Mesenchymal stem cell (in vitro differentiated cells and primary cell): ENCODE data around the gene TEX30.
A peak's percentile ranks its signal among the peaks of the same experiment; 100 is the strongest.

ENCODE experiments used
- DNase-seq: peaks from one replicate; pipeline ENCODE4 v3.0.0-alpha.2; 2013
- H2AFZ ChIP-seq: one replicate; pipeline ENCODE4 v1.6.1; 2013; ENCODE audit warnings: low read depth, mild to moderate bottlenecking, control low read depth, inconsistent platforms, low read length, moderate library complexity
- H2AK5ac ChIP-seq: 2 replicates; pipeline ENCODE4 v1.6.1; 2013; ENCODE audit warnings: low read length, moderate library complexity, mild to moderate bottlenecking, inconsistent platforms; ENCODE audit not compliant: severe bottlenecking
- H2BK120ac ChIP-seq: one replicate; pipeline ENCODE4 v1.6.1; 2013; ENCODE audit warnings: low read depth, mild to moderate bottlenecking, inconsistent platforms, low read length, moderate library complexity
- H2BK12ac ChIP-seq, 2 experiments: one replicate each; pipeline ENCODE4 v1.6.1; 2013; ENCODE audit warnings: inconsistent platforms in 2 of 2, low read length in 2 of 2, mild to moderate bottlenecking in 2 of 2, moderate library complexity in 2 of 2, control low read depth in 1 of 2
- H2BK15ac ChIP-seq: one replicate; pipeline ENCODE4 v1.6.1; 2013; ENCODE audit warnings: mild to moderate bottlenecking, low read depth, inconsistent platforms; ENCODE audit not compliant: poor library complexity, severe bottlenecking
- H2BK5ac ChIP-seq: 2 replicates; pipeline ENCODE4 v1.6.1; 2013; ENCODE audit warnings: low read depth, mild to moderate bottlenecking, low read length, control low read depth, inconsistent platforms; ENCODE audit not compliant: poor library complexity, severe bottlenecking
- H3K14ac ChIP-seq, 2 experiments: one replicate each; pipeline ENCODE4 v1.6.1; 2013; ENCODE audit warnings: inconsistent platforms in 2 of 2, low read length in 2 of 2, control low read depth in 1 of 2, mild to moderate bottlenecking in 1 of 2, moderate library complexity in 1 of 2
- H3K18ac ChIP-seq, 2 experiments: one replicate each; pipeline ENCODE4 v1.6.1; 2013; ENCODE audit warnings: inconsistent platforms in 2 of 2, low read length in 2 of 2, control low read depth in 1 of 2, low read depth in 1 of 2, mild to moderate bottlenecking in 1 of 2
- H3K23ac ChIP-seq, 2 experiments: one replicate each; pipeline ENCODE4 v1.6.1; 2013; ENCODE audit warnings: inconsistent platforms in 2 of 2, low read length in 2 of 2, mild to moderate bottlenecking in 2 of 2, moderate library complexity in 2 of 2, control low read depth in 1 of 2
- H3K27ac ChIP-seq: 2 replicates; pipeline ENCODE4 v1.5.1; 2013; ENCODE audit warnings: mild to moderate bottlenecking, moderate library complexity, low read length, control low read depth, inconsistent platforms; ENCODE audit not compliant: poor library complexity, severe bottlenecking
- H3K27me3 ChIP-seq, 2 experiments: 2 replicates each; pipeline versions ENCODE4 v1.6.1 to v1.7.0; 2013; ENCODE audit warnings: low read length in 2 of 2, mild to moderate bottlenecking in 2 of 2, moderate library complexity in 2 of 2, control low read depth in 1 of 2, inconsistent platforms in 1 of 2; ENCODE audit not compliant: control insufficient read depth in 1 of 2, insufficient read depth in 1 of 2
- H3K36me3 ChIP-seq, 2 experiments: 2 replicates each; pipeline versions ENCODE4 v1.6.1 to v1.7.0; 2013; ENCODE audit warnings: low read length in 2 of 2, control low read depth in 1 of 2, inconsistent platforms in 1 of 2, low read depth in 1 of 2, mild to moderate bottlenecking in 1 of 2; ENCODE audit not compliant: insufficient read depth in 2 of 2, control insufficient read depth in 1 of 2
- H3K4ac ChIP-seq, 2 experiments: one replicate each; pipeline ENCODE4 v1.6.1; 2013; ENCODE audit warnings: inconsistent platforms in 2 of 2, low read length in 2 of 2, mild to moderate bottlenecking in 2 of 2, moderate library complexity in 2 of 2, control low read depth in 1 of 2, low read depth in 1 of 2
- H3K4me1 ChIP-seq: 2 replicates; pipeline ENCODE4 v1.6.1; 2013; ENCODE audit warnings: low read depth, low read length, control low read depth; ENCODE audit not compliant: control insufficient read depth, insufficient read depth
- H3K4me2 ChIP-seq: 2 replicates; pipeline ENCODE4 v1.6.1; 2013; ENCODE audit warnings: low read length, mild to moderate bottlenecking, inconsistent platforms; ENCODE audit not compliant: poor library complexity, severe bottlenecking
- H3K4me3 ChIP-seq, 2 experiments: 2 replicates each; pipeline versions ENCODE4 v1.5.1 to v1.7.0; 2013; ENCODE audit warnings: low read length in 2 of 2, mild to moderate bottlenecking in 2 of 2, control low read depth in 1 of 2, low read depth in 1 of 2; ENCODE audit not compliant: insufficient read depth in 1 of 2
- H3K79me1 ChIP-seq: replicated peaks from 2 replicates; pipeline ENCODE4 v1.6.1; 2013; ENCODE audit warnings: mild to moderate bottlenecking, control low read depth, low read length, inconsistent platforms; ENCODE audit not compliant: poor library complexity, severe bottlenecking
- H3K9ac ChIP-seq: 2 replicates; pipeline ENCODE4 v1.7.0; 2013; ENCODE audit warnings: mild to moderate bottlenecking, low read length, moderate library complexity
- H3K9me3 ChIP-seq: 2 replicates; pipeline ENCODE4 v1.7.0; 2013; ENCODE audit warnings: mild to moderate bottlenecking, low read length; ENCODE audit not compliant: control insufficient read depth
- H4K8ac ChIP-seq: one replicate; pipeline ENCODE4 v1.6.1; 2013; ENCODE audit warnings: inconsistent platforms, mild to moderate bottlenecking, low read length, moderate library complexity
- H4K91ac ChIP-seq: one replicate; pipeline ENCODE4 v1.6.1; 2013; ENCODE audit warnings: mild to moderate bottlenecking, low read length, inconsistent platforms
- WGBS: methylation state at CpG from one replicate; pipeline ENCODE4 v1.1.7; 2013; ENCODE audit warnings: mixed read lengths; 5-methylcytosine and 5-hydroxymethylcytosine counted together

TEX30 gene

GRCh38 chr13:102798581-102799425 lies 25.2 kb upstream of the TEX30 start, which contains the start of the genes BIVM and POGLUT2:
Gene BIVM (plus strand): TSS chr13:102799119. CDS start chr13:102807268, 8,149 bp downstream.
Gene POGLUT2 (minus strand): TSS chr13:102798976. CDS start chr13:102798670, 306 bp downstream.
- Histone ChIP-seq H2BK120ac (peak within 1 kb of the TSS; percentile 64), H3K4me2 (peak within 1 kb of the TSS; percentile 83), H3K79me1 (peaks cover 5% of the 10 kb centered on the region), H3K9ac (peak within 1 kb of the TSS; percentile 90), H4K91ac (peak within 1 kb of the TSS; percentile 94), H3K18ac (peak within 1 kb of the TSS; percentile 86 to 94), H2BK12ac (peak within 1 kb of the TSS; percentile 56 to 77), H2AFZ (peak within 1 kb of the TSS; percentile 93), H2AK5ac (peak within 1 kb of the TSS; percentile 44), H3K9me3 (no peaks in the 10 kb centered on the region), H4K8ac (peak within 1 kb of the TSS; percentile 93), H3K23ac (peak within 1 kb of the TSS in 1 of 2 experiments; percentile 41), H3K27me3 (no peaks in the 10 kb centered on the region), H3K4ac (peak within 1 kb of the TSS; percentile 60 to 99), H3K36me3 (peaks cover 7 to 9% of the 10 kb centered on the region in 2 experiments), H3K27ac (peak within 1 kb of the TSS; percentile 86), H3K4me3 (peak within 1 kb of the TSS; percentile 91 to 98), H3K4me1 (peaks cover 11% of the 10 kb centered on the region), H2BK5ac (peak within 1 kb of the TSS; percentile 90), H2BK15ac (peak within 1 kb of the TSS; percentile 89), H3K14ac (peak within 1 kb of the TSS in 1 of 2 experiments; percentile 95)
- DNase-seq = peak; percentile 92
- WGBS = 1% methylated on average over 72 of the region's 72 CpGs

GRCh38 chr13:102793611-102794355 lies 20.2 kb upstream of the TEX30 start:
- Histone ChIP-seq H3K9me3 (no peaks in the 10 kb centered on the region), H3K27ac (no peak overlapping the region), H2AFZ (no peak overlapping the region), H3K4me3 (no peak overlapping the region), H3K18ac (no peak overlapping the region), H2BK120ac (no peak overlapping the region), H3K4ac (no peak overlapping the region), H2AK5ac (no peak overlapping the region), H4K91ac (no peak overlapping the region), H2BK5ac (no peak overlapping the region), H3K14ac (no peak overlapping the region), H3K27me3 (no peaks in the 10 kb centered on the region), H3K79me1 (peaks cover 17% of the 10 kb centered on the region), H3K9ac (no peak overlapping the region), H3K23ac (no peak overlapping the region), H2BK12ac (no peak overlapping the region), H2BK15ac (no peak overlapping the region), H3K4me1 (peaks cover 6% of the 10 kb centered on the region), H4K8ac (no peak overlapping the region), H3K36me3 (peaks cover 27 to 50% of the 10 kb centered on the region in 2 experiments), H3K4me2 (no peak overlapping the region)
- DNase-seq = no peak
- WGBS = 88% methylated on average over 6 of the region's 9 CpGs

- peaks cover 36 to 63% of the 10 kb centered on the region in 2 experiments for H3K36me3 ChIP-seq
- no peak overlapping the region for H3K4ac ChIP-seq
- DNase-seq = no peak
- H2BK5ac ChIP-seq = no peak overlapping the region
- no peak overlapping the region for H2BK12ac ChIP-seq
- H3K4me1 ChIP-seq = peaks cover 5% of the 10 kb centered on the region
- no peak overlapping the region for H3K4me2 ChIP-seq
- H4K91ac ChIP-seq = no peak overlapping the region
- 70% methylated on average over 1 of the region's 1 CpG for WGBS
- H2AFZ ChIP-seq = no peak overlapping the region
- H2AK5ac ChIP-seq = no peak overlapping the region
- H3K27me3 ChIP-seq = no peaks in the 10 kb centered on the region
- peaks cover 24% of the 10 kb centered on the region for H3K79me1 ChIP-seq
- no peak overlapping the region for H3K14ac ChIP-seq
- no peak overlapping the region for H2BK15ac ChIP-seq
- H3K9me3 ChIP-seq = no peaks in the 10 kb centered on the region
- no peak overlapping the region for H3K4me3 ChIP-seq
- H4K8ac ChIP-seq = no peak overlapping the region
- H3K18ac ChIP-seq = no peak overlapping the region
- no peak overlapping the region for H3K27ac ChIP-seq
- H3K23ac ChIP-seq = no peak overlapping the region
- H2BK120ac ChIP-seq = no peak overlapping the region
- no peak overlapping the region for H3K9ac ChIP-seq
Observed at GRCh38 chr13:102792396-102792795, 18.8 kb upstream of the TEX30 start.

- Histone ChIP-seq H3K18ac (no peak overlapping the region), H4K8ac (no peak overlapping the region), H3K4ac (no peak overlapping the region), H3K79me1 (peaks cover 20% of the 10 kb centered on the region), H3K27me3 (no peaks in the 10 kb centered on the region), H2BK15ac (no peak overlapping the region), H3K14ac (no peak overlapping the region), H3K36me3 (peaks cover 32 to 94% of the 10 kb centered on the region in 2 experiments), H2BK12ac (no peak overlapping the region), H2BK5ac (no peak overlapping the region), H2AFZ (no peak overlapping the region), H3K27ac (no peak overlapping the region), H2BK120ac (no peak overlapping the region), H2AK5ac (no peak overlapping the region), H3K9me3 (no peaks in the 10 kb centered on the region), H4K91ac (no peak overlapping the region), H3K9ac (no peak overlapping the region), H3K23ac (no peak overlapping the region), H3K4me1 (peaks cover 2% of the 10 kb centered on the region), H3K4me2 (no peak overlapping the region), H3K4me3 (no peak overlapping the region)
- no peak for DNase-seq
- over 99% methylated on average over 8 of the region's 8 CpGs for WGBS
Observed at GRCh38 chr13:102788683-102789082, 15.1 kb upstream of the TEX30 start.
